Activated CD4-positive, CD25-positive, alpha-beta regulatory T cell treated with anti-CD3 and anti-CD28 coated beads, Interleukin-2, amount 50 U/mL, for 72 hours (primary cell): ENCODE data around the gene ADCY10.
"Not testable (repeated sequence)": the region's sequence is repeated elsewhere in the genome, so short reads cannot be mapped to it uniquely, and the experiment has no call there.

Source experiments
- DNase-seq: peaks from one replicate; pipeline ENCODE4 v3.0.0; 2021

Gene ADCY10

DNA sequence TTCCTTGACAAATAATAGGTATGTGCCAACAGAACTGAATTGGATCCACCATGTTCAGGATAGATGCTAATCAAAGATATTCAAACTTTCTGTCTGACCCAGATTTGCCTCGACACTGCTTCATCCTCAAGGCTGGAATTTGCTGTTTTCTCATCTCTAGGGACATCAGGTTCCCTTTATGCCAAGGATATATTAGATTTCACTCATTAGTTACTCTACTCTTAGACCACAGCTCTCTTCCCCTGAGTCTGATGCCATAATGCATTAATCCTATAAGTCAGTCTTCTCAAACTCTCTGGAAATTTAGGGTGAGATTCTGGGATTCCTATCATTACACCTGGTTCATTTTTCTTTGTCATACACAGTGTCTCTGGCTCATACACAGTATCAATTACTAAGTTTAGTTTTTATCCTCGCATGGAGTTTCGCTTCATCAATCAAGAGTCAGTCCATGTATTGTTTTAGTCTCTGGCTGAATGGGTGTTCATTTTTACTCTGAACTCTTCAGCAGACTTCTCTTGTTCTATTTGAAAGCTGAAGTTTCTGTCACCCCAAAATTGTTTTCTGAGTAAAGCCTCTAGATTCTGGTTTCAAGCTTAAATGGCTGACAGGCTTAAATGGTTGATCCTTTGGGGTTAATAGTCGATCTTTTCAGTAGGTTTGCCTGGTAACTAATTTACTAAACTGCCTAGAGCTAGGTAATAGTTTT, 13.3 kb upstream of the ADCY10 start:
- DNase-seq = no peak

DNA sequence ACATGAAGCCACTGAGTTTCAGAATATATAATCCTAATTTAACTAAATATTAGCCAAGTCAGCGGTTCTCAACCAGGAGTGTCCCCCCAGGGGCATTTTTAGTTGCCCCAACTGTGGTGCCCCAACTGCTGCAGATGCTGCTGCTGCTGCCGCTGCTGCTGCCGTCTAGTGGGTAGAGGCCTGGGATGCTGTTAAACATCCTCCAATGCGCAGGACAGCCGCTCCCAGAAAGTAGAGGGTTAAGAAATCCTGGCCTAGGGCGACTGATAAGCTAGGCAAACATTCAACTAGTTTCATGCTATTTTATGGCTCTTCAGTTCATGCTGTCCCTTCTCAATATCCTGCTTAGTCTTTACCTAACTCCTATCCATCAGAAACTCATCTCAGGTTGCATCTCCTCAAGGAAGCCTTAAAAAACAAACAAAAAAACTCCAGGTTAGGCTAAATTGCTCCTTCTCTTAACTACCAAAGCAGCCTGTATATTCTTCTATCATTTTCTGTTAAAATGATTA, 12.6 kb upstream of the ADCY10 start:
- DNase-seq = no peak

DNA sequence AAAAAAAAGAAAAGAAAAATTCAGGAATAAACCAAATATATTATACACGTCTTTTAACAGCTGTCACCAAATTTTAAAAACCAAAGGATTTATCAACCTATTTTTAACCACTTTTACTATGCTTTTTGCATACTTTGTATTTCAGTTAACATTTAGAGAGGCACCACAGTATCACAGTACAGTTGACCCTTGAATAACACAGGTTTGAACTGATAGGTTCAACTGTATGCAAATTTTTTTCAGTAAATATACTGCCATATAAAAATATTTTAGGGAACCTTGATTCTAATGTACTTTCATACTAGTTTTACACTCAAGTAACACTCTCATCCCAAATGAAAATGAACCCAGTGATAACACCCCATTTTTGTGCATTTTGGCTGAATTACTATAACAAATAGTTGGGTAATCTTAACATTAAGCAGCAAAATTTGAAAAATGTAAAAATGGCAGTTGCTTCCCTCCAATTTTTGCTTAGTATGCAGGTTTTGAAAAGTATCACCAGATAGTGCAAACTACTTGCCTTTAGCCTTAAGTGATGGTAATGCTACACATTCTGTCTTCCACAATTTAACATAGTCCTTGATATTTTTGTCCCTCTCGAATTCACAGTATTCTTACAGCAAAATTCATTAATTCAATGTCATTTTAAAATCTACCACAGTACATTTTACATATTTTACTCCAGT, 10.8 kb upstream of the ADCY10 start:
- DNase-seq = no peak

DNA sequence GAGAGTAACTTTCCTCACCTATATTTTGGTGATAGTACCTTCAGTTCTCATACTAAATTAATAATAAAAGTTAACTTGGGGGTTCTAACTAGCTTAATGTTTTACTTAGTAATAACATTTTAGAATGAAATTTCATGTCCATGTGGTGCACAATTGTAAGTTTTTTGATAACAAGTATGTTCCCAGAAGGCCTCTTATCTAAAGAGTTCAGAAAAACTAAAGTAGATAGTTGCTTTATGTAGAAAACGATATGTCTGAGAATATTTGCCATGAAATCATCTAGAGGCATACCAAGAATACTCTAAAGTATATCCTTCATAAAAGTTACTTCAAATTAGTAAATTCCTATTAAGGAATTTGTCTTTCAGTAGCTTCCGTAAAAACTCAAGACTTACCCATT, 10.2 kb upstream of the ADCY10 start:
- no peak for DNase-seq

DNA sequence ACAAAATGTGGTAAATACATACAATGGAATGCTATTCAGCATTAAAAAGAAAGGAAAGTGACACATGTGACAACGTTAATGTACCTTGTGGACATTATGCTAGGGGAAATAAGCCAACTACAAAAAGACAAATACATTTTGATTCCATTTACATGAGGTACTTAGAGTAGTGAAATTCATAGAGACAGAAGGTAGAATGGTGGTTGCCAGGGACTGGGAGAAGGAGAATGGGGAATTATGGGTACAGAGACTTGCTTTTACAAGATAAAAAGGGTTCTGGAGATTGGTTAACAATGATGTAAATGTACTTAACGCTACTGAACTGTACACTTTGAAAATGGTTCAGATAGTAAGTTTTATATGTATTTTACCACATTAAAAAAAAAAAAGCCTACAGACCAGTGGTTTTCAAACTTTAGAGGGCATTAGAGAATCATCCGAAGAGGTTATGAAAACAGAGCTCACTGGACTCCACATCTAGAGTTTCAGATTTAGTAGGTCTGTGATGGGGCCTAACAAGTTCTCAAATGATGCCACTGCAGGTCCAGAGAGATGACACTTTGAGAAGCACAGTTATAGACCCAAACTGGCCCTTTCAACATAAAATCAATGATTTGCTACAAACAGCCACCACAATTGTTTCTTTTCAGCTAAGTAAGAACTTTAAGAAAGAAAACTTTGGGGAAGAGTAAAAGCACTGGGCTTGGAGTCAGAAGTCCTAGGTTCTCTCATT, 9.6 kb upstream of the ADCY10 start:
- no peak for DNase-seq

DNA sequence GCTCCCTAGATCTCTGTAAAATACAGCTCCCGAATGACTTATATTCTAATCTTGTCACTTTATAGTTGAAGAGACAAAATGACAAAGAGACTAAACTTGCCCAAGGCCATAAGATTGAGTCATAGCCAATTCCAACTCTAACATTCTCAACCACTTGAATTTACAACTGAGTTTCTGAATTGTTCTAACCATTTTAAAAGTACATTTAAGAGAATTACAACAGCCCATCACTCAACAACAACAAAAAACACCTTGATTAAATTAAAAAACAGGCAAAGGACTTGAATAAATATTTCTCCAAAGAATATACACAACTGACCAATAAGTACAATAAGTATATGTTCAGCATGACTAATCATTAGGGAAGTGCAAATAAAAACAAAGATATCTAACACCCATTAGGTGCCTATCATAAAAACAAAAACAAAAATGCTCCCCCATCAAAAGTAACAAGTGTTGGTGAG, 8.7 kb upstream of the ADCY10 start:
- DNase-seq = no peak

DNA sequence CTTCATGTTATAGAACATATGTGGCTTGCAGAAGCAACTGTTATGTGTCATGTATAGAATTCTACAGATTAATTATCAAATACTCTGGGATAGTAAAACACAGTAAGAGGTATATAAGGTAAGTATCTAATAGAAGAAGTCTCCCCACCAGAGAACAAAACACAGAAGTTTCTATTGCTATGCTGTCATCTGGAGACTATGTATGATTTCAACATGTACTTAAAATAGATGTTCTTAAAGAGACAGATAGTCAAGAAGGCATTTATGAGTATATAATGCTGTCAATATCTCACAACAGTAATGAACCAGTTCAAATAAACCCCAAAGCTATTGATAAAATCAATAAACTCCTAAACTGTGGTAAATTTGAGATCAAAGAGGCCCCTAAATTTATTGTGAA, 8.1 kb upstream of the ADCY10 start:
- DNase-seq = no peak

DNA sequence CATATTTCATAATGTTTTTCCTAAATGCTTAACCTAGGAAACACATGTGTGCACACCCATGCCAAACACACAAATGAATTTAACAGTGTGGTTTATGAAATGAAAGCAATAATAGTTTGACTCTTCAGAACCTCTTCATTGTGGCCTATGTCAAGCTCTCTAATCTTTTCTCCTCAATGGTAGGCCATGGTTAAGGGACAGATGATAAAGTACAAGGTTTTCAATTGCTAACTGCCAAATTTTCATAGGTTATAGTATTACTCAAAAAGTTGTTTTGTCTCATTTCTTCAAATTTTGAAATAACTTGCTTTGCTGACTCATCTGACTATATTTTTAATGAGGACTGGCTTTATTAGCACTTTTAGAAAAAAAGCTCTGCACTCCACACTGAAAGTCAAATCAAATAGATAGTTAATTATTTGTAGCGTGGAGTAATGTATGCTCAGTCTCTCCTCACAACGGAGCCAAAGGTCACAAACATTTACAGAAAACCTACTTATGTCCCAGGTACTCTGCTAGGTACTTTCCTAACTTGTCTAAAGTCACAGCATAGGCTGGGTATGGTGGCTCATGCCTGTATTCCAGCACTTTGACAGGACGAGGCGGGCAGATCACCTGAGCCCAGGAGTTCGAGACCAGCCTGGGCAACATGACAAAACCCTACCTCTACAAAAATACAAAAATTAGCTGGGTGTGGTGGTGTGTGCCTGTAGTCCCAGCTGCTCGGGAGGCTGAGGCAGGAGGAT, 3.0 kb upstream of the ADCY10 start:
- no peak for DNase-seq

DNA sequence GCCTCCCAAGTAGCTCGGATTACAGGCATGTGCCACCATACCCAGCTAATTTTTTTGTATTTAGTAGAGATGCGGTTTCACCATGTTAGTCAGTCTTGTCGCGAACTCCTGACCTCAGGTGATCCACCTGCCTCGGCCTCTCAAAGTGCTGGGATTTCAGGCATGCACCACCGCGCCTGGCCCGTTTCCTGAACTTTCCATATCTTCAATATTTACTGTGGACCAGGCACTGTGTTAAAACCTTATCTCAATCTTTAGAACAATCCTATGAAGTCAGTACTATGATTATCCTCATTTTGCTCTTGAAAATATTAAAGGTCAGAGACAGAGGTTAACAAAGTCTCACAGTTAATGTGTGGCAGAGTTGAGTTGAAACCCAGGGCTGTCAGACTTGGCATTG, 1.6 kb upstream of the ADCY10 start:
- DNase-seq = no peak

DNA sequence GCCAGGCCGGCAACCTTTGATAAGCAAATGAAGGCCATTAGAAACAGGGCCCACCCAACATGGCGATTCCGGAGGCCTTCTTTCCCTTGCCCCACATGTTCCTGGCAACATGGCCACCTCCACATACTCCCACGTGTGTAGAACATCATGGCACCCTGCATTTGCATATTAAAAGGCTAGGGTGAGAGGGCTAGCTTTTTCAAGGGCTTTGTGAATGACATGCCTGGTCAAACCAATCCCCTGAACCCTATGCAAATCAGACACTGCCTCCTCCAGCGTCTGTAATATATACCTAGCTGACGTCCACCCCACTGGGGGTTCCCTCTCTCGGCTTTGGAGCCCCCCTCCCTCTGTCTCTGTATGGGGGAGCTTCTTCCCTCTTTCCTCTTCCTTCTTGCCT, 1.6 kb downstream of the ADCY10 start:
- DNase-seq = no peak

DNA sequence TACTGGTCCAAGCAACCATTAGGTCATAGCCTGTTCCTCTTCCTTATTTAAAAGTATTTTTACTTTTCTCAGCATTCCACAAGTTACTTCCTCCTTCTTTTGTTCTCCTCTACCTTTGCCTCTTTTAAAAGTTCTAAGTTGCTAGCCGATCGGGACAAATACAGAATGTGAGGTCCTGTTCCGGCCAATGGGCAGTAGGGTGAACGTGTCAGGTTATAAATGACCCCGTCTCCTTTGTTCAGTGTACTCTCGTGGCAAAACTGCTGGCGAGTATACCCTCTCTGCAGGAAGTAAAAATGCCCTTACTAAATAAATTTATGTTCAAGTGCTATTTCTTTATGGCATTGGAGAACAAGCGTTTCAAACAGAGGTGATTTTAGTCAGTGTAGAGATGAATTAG, 2.5 kb downstream of the ADCY10 start:
- no peak for DNase-seq

DNA sequence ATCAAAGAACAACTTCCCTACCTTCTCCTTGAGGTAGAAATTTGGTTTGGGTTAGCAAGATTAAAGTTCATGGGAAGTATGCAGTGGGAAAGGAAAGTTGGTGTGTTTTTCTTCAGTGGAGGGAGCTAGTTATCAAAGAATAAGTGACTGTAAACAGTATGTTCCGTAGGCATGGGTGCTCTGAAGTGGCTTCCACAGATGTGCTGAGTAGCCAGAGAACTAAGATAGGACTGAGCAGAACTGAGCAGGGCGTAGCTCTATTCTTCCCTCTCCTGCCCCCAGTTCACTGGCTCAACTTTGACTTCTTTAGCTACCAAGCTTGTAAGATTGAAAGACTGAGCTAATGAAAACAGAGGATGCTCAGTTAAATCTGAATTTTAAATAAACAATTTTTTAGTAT, 3.4 kb downstream of the ADCY10 start:
- DNase-seq = no peak

DNA sequence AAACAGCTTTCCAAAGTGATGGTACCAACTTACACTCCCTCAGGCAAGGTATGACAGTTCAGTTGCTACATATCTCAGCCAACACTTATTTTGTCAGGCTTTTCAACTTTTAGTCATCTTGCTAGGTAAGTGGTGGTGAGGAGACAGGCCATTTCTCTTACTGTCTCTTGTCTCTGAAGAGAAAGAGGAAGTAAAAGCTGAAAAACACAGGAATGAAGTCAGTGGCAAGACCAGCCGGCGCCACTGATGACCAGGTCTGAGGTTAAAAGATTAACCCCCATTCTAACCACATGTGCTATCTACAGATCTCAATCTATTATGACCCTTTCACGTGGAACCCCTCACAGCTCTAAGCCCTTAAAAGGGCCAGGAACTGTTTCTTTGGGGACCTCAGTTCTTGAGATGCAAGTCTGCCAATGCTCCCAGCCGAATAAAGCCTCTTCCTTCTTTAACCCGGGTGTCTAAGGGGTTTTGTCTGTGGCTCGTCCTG, 4.2 kb downstream of the ADCY10 start:
- DNase-seq = no peak

DNA sequence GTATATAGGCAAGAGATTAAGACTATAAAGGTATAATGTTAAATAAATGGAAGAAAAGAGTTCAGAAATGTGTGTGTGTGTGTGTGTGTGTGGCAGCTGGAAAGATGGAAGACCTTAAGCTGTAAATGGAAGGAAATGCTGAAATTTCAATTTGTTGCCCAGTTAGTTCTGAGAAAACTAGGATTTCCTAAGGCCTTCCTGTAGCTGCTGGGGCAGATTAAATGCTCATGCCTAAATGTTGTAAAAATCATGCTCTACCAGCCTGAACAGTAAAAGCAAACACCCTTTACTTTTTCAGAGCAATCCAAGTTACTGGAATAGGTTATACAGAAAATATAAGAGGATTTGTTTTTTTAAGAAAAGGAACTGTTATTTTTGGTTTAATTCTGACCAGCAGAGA, 8.3 kb downstream of the ADCY10 start:
- DNase-seq = no peak

DNA sequence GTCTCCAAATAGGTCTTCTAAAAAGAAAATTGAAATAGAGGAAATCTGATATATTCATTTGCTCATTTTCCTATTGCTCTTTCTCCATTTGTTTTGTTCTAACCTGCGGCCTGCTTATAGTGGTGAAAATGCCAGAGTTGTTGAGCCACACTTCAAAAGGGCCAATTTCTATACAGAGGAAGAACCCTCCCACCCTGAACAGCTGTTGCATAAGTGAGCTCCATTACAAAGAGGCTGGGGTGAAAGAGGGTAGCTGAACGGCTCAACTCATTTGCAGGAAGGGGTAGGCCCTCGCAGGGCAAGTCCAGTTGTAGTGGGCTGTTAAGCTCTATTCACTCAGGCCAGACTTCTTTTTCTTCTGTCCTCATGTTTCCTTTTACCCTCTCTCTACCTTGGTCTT, 8.8 kb downstream of the ADCY10 start:
- no peak for DNase-seq

DNA sequence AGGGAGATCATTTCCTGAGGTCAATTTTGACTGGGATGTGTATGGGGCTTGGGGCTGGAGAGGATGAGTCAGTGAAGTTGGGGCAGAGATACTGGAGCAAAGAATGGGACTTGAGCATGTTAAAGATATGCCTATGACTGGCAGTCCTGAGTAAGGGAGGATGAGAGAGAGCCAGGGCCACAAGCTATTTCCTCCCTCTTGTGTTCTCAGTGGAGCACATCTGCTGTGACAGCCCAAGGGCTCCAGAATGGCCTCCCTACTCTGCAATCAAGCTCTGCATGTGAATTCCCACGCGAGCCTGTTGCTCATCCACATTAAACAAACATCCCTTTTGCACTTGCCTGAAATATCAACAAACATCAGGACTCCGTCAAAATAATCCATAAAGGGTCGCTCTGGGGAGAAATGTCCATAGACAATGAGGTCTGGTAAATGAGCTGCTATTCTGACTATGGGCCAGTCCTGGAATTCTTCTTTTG, 9.2 kb downstream of the ADCY10 start:
- DNase-seq = no peak

DNA sequence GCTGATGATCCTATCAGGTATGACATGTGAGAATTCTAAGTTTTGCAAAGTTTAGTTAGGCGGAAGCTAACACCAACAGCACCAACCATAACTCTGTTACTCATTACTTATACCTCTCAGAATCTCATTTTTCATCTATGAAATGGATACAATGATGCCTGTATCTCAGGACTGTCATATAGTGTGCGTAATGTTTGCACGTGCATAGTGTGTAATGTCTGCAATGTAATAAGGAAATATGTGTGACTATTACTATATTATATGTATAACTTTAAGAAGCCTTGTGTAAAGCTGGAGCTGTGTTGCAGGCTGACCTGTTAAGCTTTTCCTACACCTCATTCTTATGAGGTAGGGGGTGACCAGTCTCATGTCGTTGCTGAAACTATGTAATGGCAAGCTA, 13.0 kb downstream of the ADCY10 start:
- no peak for DNase-seq

DNA sequence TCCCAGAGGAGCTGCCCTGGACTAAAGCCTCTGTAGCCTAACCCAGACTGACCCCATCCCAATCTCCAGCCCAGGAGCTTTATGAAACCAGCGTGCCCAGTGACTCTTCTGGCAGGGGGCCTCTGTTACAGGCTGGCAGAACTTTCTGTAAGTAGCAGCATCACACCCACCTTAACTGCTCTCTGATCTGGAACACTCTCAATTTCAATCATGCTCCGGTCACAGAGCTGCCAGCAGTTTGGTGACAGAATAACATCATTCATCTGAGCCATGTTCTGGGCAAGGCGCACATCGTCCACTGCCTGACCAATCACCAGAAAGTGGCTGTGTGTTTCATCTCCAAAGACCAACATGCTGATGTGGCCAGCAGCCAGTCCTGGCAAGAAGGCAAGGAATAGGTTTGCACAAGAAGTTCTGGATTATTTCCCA, 14.7 kb downstream of the ADCY10 start:
- no peak for DNase-seq

DNA sequence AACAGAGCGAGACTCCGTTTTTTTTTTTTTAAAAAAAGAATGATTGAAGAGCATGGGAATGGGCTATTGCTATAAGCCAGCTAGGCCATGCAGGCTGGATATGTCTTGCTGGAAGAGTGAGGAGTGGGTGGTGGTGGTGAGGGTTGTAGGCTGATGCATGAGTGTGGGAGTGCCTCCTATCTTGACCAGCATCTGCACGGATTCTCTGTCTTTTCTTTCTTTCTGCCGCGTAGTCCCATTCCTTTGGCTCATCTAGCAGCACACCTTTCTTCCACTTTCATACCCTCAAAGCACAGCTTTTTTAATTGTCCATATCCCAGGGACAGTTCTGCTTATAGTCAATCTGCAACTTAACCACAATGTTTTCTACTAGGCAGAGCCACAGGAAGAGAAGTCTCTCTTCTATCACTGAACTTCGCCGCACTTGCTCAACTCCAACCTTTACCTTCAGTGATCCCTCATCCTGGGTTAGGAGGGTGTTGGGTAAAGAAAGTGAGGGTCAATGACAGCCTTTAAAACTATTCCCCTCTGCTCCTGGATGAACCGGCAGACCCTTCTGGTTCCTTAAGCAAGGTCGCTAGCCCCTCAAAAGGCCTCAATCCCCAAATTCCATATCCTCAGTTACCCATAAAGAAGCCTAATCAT, 15.2 kb downstream of the ADCY10 start:
- DNase-seq = no peak

DNA sequence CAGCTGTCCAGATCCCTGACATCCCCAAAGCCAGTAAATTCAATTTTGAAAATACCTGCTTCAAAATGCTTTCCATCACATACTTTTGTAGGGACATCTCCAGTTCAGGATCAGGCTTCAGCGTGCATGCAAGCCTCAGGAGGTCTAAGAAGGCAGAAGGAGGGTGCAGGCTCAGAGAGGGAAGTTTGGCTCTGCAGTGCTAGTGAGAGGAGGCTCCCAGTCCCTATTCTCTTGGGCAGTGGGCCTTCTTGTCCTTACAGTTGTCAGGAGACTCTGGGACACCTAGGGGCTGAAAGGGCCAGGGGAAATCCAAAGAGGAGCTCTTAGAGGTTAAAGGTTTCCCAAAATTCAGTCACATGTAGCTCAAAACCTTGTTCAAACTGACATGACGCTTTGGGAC, 20.1 kb downstream of the ADCY10 start:
- DNase-seq = no peak

DNA sequence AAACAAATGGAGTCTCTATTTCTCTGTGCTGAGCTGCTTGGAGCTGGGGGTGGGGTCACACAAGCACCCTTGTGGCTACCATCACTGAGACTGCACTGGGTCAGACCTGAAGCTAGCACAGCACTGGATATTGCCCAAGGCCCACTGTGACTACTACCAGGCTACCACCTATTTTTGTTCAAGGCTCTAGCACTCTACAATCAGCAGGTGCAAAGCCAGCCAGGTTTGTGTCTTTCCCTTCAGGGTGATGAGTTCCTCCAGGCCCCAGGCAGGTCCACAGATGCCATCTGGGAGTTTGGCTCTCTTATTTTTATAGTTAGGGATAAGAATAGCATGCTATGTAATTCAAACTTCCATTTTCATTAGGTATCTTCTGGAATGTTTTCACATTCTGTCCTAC, 23.5 kb downstream of the ADCY10 start:
- DNase-seq = no peak

DNA sequence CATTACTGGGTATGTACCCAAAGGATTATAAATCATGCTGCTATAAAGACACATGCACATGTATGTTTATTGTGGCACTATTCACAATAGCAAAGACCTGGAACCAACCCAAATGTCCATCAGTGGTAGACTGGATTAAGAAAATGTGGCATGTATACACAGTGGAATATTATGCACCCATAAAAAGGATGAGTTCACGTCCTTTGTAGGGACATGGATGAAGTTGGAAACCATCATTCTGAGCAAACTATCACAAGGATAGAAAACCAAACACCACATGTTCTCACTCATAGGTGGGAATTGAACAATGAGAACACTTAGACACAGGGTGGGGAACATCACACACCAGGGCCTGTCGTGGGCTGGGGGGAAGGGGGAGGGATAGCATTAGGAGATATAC, 26.7 kb downstream of the ADCY10 start:
- DNase-seq = not testable (repeated sequence)
